ENCODE results near the gene PREPL.

DNA sequence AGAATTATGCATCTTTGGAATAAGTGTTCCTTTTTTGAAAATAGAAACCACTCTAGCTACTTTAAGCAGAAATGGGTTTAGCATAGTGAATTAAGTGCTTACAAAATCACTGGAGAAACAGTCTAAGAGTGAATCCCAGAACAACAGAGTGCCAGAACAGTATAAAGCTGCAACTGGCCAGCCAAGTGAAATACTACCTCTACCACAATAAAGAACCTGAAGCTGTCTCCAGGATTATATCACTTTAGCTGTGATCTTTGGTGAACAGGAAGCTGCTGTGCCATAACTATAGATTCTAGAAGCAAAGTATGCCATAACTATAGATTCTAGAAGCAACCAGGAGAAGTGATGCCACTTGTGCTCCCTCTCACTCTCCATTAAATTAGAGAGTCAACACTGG is 8.1 kb upstream of the PREPL start:
- TF ChIP-seq, protein P1, sequence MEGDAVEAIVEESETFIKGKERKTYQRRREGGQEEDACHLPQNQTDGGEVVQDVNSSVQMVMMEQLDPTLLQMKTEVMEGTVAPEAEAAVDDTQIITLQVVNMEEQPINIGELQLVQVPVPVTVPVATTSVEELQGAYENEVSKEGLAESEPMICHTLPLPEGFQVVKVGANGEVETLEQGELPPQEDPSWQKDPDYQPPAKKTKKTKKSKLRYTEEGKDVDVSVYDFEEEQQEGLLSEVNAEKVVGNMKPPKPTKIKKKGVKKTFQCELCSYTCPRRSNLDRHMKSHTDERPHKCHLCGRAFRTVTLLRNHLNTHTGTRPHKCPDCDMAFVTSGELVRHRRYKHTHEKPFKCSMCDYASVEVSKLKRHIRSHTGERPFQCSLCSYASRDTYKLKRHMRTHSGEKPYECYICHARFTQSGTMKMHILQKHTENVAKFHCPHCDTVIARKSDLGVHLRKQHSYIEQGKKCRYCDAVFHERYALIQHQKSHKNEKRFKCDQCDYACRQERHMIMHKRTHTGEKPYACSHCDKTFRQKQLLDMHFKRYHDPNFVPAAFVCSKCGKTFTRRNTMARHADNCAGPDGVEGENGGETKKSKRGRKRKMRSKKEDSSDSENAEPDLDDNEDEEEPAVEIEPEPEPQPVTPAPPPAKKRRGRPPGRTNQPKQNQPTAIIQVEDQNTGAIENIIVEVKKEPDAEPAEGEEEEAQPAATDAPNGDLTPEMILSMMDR (IDR thresholded peaks at IDR 0.05), result no peak
- TF ChIP-seq POLR2A (IDR thresholded peaks at IDR 0.05), result no peak
